Omental fat pad (tissue), 4 donors: ENCODE data around the gene CMTM3. TPM values are rescaled to one million over a fixed set of nuclear protein-coding genes. Genes with fewer than 3 reads are reported as not detected.

ENCODE experiments used
- small RNA-seq: library from RNA; depleted of rRNA; stranded (forward); fragments of <200 nt; gene quantifications from one replicate; pipeline ENCODE3, GENCODE V24; 2016
- total RNA-seq, 4 donors: library from RNA; depleted of rRNA; stranded (reverse); fragments of >200 nt; gene quantifications; one replicate each; pipeline ENCODE4 v1.1.0, GENCODE V29; 2016

The CMTM3 gene
- total RNA-seq, 4 donors from 2014 or later: 28.9 to 53.4 (median 43.5) TPM

Small RNA genes lying within 50 kb of the gene (small RNA-seq; reads per million reads assigned to genes)
- gene CKLF-CMTM1: not detected

Other genes starting within 250 kb of the CMTM3 start
- 100 to 1,000 TPM in 1 of 4 donors, 10 to 100 TPM in 3; 31.8 to 237 (median 95.8) TPM for gene CDH5, start 238.0 kb upstream of the CMTM3 start, total RNA-seq
- gene BEAN1, start 177.4 kb upstream of the CMTM3 start, total RNA-seq: 1 to 10 TPM in 2 of 4 donors, under 1 TPM in 1, not detected in 1; 0.94 to 2.2 (median 1.3) TPM
- gene TK2, start 54.6 kb upstream of the CMTM3 start, total RNA-seq: 10 to 100 TPM; 39.9 to 69.7 (median 56.0) TPM
- 10 to 100 TPM; 31.6 to 68.4 (median 49.2) TPM for gene CKLF, start 52.1 kb upstream of the CMTM3 start, total RNA-seq
- 1 to 10 TPM in 2 of 4 donors, under 1 TPM in 2; 0.93 to 1.1 (median 0.98) TPM for gene CMTM1, start 38.3 kb upstream of the CMTM3 start, total RNA-seq
- 1 to 10 TPM in 3 of 4 donors, not detected in 1; 1.1 to 5.7 (median 1.2) TPM for gene CMTM2, start 25.2 kb upstream of the CMTM3 start, total RNA-seq
- gene CMTM4, start 92.0 kb downstream of the CMTM3 start, total RNA-seq: 10 to 100 TPM; 12.6 to 29.9 (median 23.8) TPM
- 100 to 1,000 TPM; 120 to 199 (median 169) TPM for gene DYNC1LI2, start 146.9 kb downstream of the CMTM3 start, total RNA-seq
- not detected for gene TERB1, start 196.9 kb downstream of the CMTM3 start, total RNA-seq
- gene NAE1, start 226.3 kb downstream of the CMTM3 start, total RNA-seq: 10 to 100 TPM; 29.7 to 36.4 (median 35.3) TPM
- not detected for gene CA7, start 239.7 kb downstream of the CMTM3 start, total RNA-seq